ENCODE measurements around the gene MTHFD1L.
"Not testable (repeated sequence)": the region's sequence is repeated elsewhere in the genome, so short reads cannot be mapped to it uniquely, and the experiment has no call there.

Gene MTHFD1L

GRCh38 chr6:150865406-150866146 lies at the start of gene MTHFD1L:
Gene MTHFD1L (plus strand): TSS chr6:150865702. CDS start chr6:150865823, 121 bp downstream.
- DNase-seq (ENCODE audit: low read depth) = peak; percentile 71

DNA sequence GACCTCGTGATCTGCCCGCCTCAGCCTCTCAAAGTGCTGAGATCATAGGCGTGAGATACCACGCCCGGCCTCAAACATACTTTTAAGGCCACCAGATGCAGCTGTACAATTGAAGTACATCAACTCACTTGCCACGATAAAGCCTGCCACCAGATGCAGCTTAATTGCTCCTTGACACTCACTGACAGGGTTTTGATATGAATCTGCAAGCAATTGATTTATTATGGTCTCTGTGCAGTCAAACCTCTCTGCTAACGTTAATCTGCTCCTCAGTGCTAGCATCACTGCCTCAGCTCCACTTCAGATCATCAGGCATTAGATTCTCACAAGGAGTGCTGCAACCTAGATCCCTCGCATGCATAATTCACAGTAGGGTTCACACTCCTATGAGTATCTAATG lies 48.9 kb upstream of the MTHFD1L start:
- not testable (repeated sequence) for DNase-seq (ENCODE audit: low read depth)

GRCh38 chr6:150822932-150823331 lies 42.6 kb upstream of the MTHFD1L start:
- DNase-seq (ENCODE audit: low read depth) = no peak

- DNase-seq (ENCODE audit: low read depth) = no peak
Observed at GRCh38 chr6:150826788-150827187, 38.7 kb upstream of the MTHFD1L start.

DNA sequence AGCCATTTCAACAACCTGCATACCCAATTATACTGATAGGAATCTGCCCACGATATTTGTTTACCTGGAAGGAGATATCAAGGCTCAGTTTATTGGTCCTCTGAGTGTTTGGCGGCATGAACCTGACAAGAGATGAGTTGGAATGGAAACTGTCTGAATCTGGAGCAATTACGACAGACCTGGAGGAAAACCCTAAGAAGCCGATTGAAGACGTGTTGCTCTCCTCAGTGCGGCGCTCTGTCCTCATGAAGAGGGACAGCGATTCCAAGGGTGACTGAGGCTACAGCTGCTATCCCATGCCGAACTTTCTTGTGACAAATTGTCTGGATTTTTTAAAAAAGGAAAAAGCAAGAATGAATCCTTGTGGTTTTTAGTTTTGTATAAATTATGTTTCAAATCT lies 37.4 kb upstream of the MTHFD1L start:
- DNase-seq (ENCODE audit: low read depth) = not testable (repeated sequence)

- no peak for DNase-seq (ENCODE audit: low read depth)
Observed at GRCh38 chr6:150830439-150831165, 34.9 kb upstream of the MTHFD1L start.

GRCh38 chr6:150831577-150831976 lies 33.9 kb upstream of the MTHFD1L start:
- DNase-seq (ENCODE audit: low read depth) = no peak

DNA sequence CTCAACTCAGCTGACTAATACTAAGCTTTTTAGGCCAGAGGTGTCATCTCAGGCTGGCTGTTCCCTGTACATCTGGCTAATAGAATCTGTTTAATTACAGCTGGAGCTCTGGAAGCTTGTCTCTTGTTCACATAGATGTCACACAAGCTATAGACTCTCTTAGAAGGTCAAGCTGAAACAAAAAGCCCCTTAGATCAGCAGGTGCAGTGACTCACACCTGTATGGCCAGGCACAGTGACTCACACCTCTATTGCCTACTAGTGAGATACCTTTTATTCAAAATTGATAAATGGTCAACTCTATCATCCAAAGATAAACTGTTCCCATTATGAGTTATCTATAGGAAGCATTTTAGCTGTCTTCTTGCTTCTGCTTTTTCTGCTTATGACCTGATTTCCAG lies 29.9 kb upstream of the MTHFD1L start:
- no peak for DNase-seq (ENCODE audit: low read depth)

DNA sequence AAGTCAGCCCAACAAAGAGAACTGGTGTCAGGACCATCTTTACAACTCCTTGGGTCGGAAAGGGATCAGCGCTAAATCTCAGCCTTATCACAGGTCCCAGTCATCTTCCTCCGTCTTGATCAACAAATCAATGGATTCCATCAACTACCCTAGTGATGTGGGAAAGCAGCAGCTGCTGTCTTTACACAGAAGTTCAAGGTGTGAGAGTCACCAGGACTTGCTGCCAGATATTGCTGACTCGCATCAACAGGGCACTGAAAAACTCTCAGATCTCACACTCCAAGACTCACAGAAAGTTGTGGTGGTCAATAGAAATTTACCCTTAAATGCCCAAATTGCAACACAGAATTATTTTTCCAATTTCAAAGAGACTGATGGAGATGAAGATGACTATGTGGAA lies 25.3 kb upstream of the MTHFD1L start:
- DNase-seq (ENCODE audit: low read depth) = no peak

- DNase-seq (ENCODE audit: low read depth) = no peak
Observed at GRCh38 chr6:150841189-150841588, 24.3 kb upstream of the MTHFD1L start.

- DNase-seq (ENCODE audit: low read depth) = no peak
Observed at GRCh38 chr6:150841697-150842096, 23.8 kb upstream of the MTHFD1L start.

DNA sequence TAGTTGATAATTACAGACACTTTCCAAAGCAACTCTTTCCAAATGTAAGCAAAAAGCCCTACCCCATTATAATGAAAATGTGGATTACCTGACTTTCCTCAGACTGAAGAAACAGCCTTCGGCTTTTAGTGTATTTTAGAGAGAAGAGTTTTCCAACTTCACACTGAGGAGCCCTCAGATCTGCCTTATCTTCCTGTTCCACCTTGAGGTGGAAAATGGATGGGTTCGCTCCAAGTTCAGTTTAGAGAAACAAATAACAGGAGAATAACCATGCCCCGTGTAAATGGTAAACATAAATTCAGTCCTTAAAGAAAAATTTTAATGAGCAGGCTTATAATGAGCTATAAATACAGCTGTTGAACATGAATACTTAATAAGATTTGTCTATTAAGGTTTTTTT lies 21.1 kb upstream of the MTHFD1L start:
- no peak for DNase-seq (ENCODE audit: low read depth)

DNA sequence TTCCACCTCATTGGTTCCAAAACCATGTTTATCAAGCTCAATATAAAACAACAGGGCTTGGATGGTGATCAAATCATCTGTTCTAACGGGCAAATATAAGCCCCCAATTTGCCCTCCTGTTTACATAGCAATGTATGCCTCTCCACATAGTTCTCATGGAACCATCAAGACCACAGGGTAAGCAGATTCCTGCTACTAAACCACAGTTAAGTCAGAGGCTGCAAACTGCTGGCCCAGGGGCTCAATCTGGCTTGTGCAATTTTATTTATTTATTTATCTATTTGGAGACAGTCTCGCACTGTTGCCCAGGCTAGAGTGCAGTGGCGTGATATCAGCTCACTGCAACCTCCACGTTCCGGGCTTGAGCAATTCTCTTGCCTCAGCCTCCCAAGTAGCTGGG lies 18.9 kb upstream of the MTHFD1L start:
- no peak for DNase-seq (ENCODE audit: low read depth)

DNA sequence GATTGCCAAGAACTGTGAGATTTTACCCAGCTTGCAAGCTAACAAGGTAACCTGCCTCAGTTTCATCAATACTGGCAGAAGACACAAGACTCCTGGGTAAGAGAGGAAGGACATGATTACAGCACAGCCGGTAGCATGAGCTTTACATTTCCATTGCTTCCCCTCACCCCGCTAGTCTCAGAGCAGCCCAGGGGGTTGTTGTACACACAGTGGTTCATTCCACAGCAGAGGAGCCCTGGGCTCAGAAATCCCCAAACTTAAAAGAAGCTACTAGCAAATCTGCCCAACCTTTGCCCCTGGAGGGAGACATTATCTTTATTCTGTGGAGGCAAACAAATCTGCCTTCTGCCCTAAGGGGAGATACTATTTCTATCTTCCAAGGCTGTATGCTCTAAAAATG lies 17.1 kb upstream of the MTHFD1L start:
- DNase-seq (ENCODE audit: low read depth) = no peak

GRCh38 chr6:150854392-150854791 lies 11.1 kb upstream of the MTHFD1L start:
- not testable (repeated sequence) for DNase-seq (ENCODE audit: low read depth)

DNA sequence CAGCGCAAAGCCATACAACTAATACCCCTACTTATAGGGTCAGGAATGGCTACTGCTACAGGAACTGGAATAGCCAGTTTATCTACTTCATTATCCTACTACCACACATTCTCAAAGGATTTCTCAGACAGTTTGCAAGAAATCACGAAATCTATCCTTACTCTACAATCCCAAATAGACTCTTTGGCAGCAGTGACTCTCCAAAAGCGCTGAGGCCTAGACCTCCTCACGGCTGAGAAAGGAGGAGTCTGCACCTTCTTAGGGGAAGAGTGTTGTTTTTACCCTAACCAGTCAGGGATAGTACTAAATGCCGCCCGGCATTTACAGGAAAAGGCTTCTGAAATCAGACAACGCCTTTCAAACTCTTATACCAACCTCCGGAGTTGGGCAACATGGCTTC lies 10.3 kb upstream of the MTHFD1L start:
- DNase-seq (ENCODE audit: low read depth) = not testable (repeated sequence)

- DNase-seq (ENCODE audit: low read depth) = no peak
Observed at GRCh38 chr6:150857062-150857944, 8.2 kb upstream of the MTHFD1L start.

- no peak for DNase-seq (ENCODE audit: low read depth)
Observed at GRCh38 chr6:150857945-150858308, 7.6 kb upstream of the MTHFD1L start.

DNA sequence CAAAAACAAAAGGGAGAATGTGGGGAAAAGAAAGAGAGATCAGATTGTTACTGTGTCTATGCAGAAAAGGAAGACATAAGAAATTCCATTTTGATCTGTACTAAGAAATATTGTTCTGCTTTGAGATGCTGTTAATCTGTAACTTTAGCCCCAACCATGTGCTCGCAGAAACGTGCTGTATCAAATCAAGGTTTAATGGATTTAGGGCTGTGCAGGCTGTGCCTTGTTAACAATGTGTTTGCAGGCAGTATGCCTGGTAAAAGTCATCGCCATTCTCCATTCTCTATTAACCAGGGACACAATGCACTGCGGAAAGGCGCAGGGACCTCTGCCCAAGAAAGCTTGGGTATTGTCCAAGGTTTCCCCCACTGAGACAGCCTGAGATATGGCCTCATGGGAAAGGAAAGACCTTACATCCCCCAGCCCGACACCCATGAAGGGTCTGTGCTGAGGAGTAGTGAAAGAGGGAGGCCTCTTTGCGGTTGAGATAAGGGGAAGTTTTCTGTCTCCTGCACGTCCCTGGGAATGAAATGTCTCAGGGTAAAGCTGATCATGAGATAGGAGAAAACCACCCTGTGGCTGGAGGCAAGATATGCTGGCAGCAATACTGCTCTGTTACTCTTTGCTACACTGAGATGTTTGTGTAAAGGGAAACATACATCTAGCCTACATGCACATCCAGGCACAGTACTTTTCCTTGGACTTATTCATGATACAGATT lies 3.9 kb upstream of the MTHFD1L start:
- not testable (repeated sequence) for DNase-seq (ENCODE audit: low read depth)

DNA sequence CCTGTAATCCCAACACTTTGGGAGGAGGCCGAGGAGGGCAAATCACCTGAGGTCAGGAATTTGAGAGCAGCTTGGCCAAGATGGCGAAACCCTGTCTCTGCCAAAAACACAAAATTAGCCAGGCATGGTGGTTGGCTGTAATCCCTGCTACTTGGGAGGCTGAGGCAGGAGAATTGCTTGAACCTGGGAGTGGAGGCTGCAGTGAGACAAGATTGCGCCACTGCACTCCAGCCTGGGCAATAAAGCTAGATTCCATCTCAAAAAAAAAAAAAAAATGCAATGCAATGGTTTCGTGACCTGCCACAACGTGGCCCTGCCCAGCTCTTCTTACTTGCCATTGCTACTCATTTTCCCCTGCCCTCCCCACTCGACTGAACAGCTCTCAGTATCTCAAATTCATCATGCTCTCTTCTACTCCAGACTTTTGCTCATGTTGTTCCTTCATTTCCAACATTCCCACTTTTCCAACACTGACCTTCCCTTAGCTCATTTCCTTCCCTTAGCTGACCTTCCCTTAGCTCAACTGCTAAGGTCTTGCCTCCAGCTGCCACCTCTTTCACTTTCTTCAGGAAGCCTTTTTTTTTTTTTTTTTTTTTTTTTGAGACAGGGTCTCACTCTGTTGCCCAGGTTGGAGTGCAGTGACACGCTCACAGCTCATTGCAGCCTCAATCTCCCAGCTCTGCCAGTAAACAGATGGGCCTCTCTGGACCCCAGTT lies 2.1 kb upstream of the MTHFD1L start:
- DNase-seq (ENCODE audit: low read depth) = no peak

- no peak for DNase-seq (ENCODE audit: low read depth)
Observed at GRCh38 chr6:150865043-150865405, 478 bp upstream of the MTHFD1L start.

Measured in stimulated activated CD8-positive, alpha-beta memory T cell treated with anti-CD3 and anti-CD28 coated beads, Interleukin-12 subunit alpha, Interleukin-12 subunit beta, amount 100 ng/mL, for 4 hours (primary cell).